Lung (tissue), 12 donors: ENCODE results near the gene CALM1. TPM values are rescaled to one million over a fixed set of nuclear protein-coding genes. Genes with fewer than 3 reads are reported as not detected.

Experiments used
- ATAC-seq: fragments of 200-7000 bp; cut with Tn5 transposase; one replicate; pipeline ENCODE4 v1.9.1; 2020; ENCODE audit warnings: moderate number of reproducible peaks; ENCODE audit not compliant: insufficient read depth, low FRiP score
- DNase-seq, 3 donors: peaks; one replicate each; pipeline ENCODE4 v3.0.0-alpha.2; 2013 to 2017
- H3K27ac ChIP-seq, 2 donors: one replicate each; pipeline ENCODE4 v1.5.1; 2013; ENCODE audit warnings: mild to moderate bottlenecking in 2 of 2, moderate library complexity in 2 of 2, control low read depth in 1 of 2, inconsistent platforms in 1 of 2, low read depth in 1 of 2, low read length in 1 of 2
- H3K27me3 ChIP-seq, 3 donors: one replicate each; pipeline ENCODE4 v1.5.1; 2013; ENCODE audit warnings: low read length in 2 of 3; ENCODE audit not compliant: control insufficient read depth in 3 of 3, insufficient read depth in 3 of 3
- H3K36me3 ChIP-seq, 4 donors: one replicate each; pipeline ENCODE4 v1.5.1; 2013; ENCODE audit warnings: low read length in 4 of 4, mild to moderate bottlenecking in 1 of 4, moderate library complexity in 1 of 4; ENCODE audit not compliant: control insufficient read depth in 4 of 4, insufficient read depth in 4 of 4
- H3K4me1 ChIP-seq, 5 donors: one replicate each; pipeline ENCODE4 v1.5.1; 2013; ENCODE audit warnings: low read length in 5 of 5, mild to moderate bottlenecking in 2 of 5, moderate library complexity in 1 of 5; ENCODE audit not compliant: control insufficient read depth in 5 of 5, insufficient read depth in 5 of 5
- H3K4me3 ChIP-seq: one replicate; pipeline ENCODE4 v1.5.1; 2013; ENCODE audit warnings: mild to moderate bottlenecking, control low read depth, moderate library complexity
- H3K9ac ChIP-seq, 2 donors: one replicate each; pipeline ENCODE4 v1.5.1; 2013; ENCODE audit warnings: low read length in 2 of 2, control low read depth in 1 of 2; ENCODE audit not compliant: insufficient read depth in 1 of 2
- H3K9me3 ChIP-seq, 4 donors: one replicate each; pipeline ENCODE4 v1.5.1; 2013; ENCODE audit warnings: low read length in 3 of 4, mild to moderate bottlenecking in 1 of 4, moderate library complexity in 1 of 4; ENCODE audit not compliant: control insufficient read depth in 4 of 4, insufficient read depth in 3 of 4
- WGBS, 2 donors: extraction: QIAGEN DNeasy Blood & Tissue Kit; methylation state at CpG; one replicate each; pipeline ENCODE4 v1.1.7; 2013; 5-methylcytosine and 5-hydroxymethylcytosine counted together
- polyA plus RNA-seq, 2 donors: library from polyadenylated mRNA; stranded (reverse); fragments of 200-250 nt; gene quantifications; one replicate each; pipeline ENCODE4 v1.2.1, GENCODE V29; 2013
- total RNA-seq, 2 donors: library from RNA; depleted of rRNA in 1 of 2; stranded (reverse); fragments of >200 nt in 1 of 2; gene quantifications; one replicate each; pipeline ENCODE4 v1.2.1, GENCODE V29; 2014 to 2021
- TF ChIP-seq, protein P1 (sequence below): IDR thresholded peaks from 2 replicates; pipeline ENCODE4 v1.5.1; 2012; ENCODE audit warnings: mild to moderate bottlenecking; ENCODE audit errors: control extremely low read depth, extremely low read depth
- donor health status: control.
- donor health status: control.
- donor health status: Bipolar disorder and iron deficiency.
- donor health status: healthy.
- donor health status: DM: yes; HTN: yes; CAD: no.

Gene CALM1
- total and polyA plus RNA-seq, 4 donors, result 364 to 543 (median 478) TPM

DNA sequence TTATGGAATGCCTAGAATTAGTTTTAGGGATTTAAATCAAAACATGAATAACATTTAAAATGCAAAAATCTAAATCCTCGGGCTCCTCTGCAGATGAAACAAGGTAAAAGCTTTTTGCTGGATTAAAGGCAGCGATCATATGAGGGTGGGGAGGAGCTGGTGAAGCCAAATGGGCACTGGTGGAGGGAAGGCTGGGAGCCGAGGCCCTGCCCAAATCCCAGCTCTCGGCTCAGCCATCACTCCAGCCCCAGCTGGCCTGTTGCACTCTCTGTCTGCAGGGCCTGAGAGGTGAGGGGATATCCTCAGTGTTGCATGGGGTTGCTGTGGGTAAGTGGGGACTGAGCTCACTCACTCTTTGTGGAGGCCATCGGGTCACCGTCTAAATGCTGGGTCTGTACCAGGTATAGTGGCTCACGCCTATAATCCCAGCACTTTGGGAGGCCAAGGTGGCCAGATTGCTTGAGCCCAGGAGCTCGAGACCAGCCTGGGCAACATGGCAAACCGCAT is 28.6 kb downstream of the CALM1 start:
- H3K9ac ChIP-seq, result no peak overlapping the region
- no peaks in the 10 kb centered on the region for H3K9me3 ChIP-seq
- peaks cover 0 to 11% (median 10%) of the 10 kb centered on the region in 5 donors for H3K4me1 ChIP-seq
- DNase-seq (no peak), ATAC-seq (no peak)
- no peaks in the 10 kb centered on the region for H3K27me3 ChIP-seq
- 93 to 94% methylated on average over 9 of the region's 9 CpGs for WGBS, 2 donors
- no peak overlapping the region for H3K4me3 ChIP-seq
- H3K27ac ChIP-seq, result no peak overlapping the region
- TF ChIP-seq, protein P1, sequence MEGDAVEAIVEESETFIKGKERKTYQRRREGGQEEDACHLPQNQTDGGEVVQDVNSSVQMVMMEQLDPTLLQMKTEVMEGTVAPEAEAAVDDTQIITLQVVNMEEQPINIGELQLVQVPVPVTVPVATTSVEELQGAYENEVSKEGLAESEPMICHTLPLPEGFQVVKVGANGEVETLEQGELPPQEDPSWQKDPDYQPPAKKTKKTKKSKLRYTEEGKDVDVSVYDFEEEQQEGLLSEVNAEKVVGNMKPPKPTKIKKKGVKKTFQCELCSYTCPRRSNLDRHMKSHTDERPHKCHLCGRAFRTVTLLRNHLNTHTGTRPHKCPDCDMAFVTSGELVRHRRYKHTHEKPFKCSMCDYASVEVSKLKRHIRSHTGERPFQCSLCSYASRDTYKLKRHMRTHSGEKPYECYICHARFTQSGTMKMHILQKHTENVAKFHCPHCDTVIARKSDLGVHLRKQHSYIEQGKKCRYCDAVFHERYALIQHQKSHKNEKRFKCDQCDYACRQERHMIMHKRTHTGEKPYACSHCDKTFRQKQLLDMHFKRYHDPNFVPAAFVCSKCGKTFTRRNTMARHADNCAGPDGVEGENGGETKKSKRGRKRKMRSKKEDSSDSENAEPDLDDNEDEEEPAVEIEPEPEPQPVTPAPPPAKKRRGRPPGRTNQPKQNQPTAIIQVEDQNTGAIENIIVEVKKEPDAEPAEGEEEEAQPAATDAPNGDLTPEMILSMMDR, result no peak
- no peaks in the 10 kb centered on the region for H3K36me3 ChIP-seq

DNA sequence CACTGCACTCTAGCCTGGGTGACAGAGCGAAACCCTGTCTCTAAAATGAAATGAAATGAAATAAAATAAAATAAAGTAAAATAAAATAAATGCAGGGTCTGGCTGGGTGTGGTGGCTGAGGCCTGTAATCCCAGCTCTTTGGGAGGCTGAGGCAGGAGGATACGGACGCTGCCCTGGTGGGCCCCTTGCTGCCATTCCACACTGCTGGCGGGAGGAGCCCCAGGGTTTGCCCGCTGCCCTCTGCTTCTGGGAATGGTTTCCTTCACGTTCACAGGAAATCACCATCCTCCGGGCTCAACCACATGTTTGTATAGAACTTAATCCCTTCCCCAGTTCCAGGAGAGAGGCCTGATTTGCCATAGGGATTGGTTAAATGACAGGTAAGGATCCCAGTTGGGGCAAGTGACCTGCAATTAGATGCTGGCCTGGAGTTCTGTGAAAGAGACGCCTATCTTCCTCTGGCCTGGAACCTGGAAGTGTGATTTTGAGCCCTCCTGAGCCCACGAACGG is 29.3 kb downstream of the CALM1 start:
- no peak overlapping the region for H3K4me3 ChIP-seq
- DNase-seq, result no peak
- 79 to 87% methylated on average over 10 of the region's 10 CpGs for WGBS, 2 donors
- H3K27ac ChIP-seq, result peak overlapping the region in 1 of 2 donors; percentile 39
- H3K9ac ChIP-seq, result no peak overlapping the region
- TF ChIP-seq, protein P1, result no peak
- H3K4me1 ChIP-seq, result peaks cover 0 to 11% (median 10%) of the 10 kb centered on the region in 5 donors
- no peak for ATAC-seq
- H3K9me3 ChIP-seq, result no peaks in the 10 kb centered on the region
- no peaks in the 10 kb centered on the region for H3K27me3 ChIP-seq
- no peaks in the 10 kb centered on the region for H3K36me3 ChIP-seq

DNA sequence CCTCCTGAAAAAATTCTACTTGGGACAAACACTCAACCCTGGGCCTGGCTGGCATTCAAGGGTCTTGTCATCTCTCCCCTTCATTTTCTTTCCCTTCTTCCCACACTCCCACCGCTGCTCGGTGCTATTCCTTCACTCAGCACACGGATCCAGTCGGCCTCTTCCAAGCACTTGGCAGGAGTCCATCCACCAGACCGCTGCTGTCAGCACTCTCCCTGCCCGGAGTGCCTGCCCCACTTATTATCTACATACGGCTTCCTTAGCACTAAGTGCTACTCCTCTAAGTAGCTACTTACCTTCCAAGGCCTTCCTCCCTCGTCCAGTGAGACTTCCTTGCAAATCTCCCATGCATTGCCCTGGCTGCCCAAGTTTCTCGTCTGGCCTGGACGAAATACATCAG is 29.8 kb downstream of the CALM1 start:
- H3K27ac ChIP-seq, result no peak overlapping the region
- H3K27me3 ChIP-seq, result no peaks in the 10 kb centered on the region
- ATAC-seq (no peak), DNase-seq (peak; percentile 66 to 81 (median 68))
- peaks cover 0 to 11% (median 10%) of the 10 kb centered on the region in 5 donors for H3K4me1 ChIP-seq
- H3K9me3 ChIP-seq, result no peaks in the 10 kb centered on the region
- H3K4me3 ChIP-seq, result no peak overlapping the region
- no peaks in the 10 kb centered on the region for H3K36me3 ChIP-seq
- H3K9ac ChIP-seq, result no peak overlapping the region
- WGBS, 2 donors, result 40 to 72% methylated on average over 10 of the region's 10 CpGs
- TF ChIP-seq, protein P1, result no peak
